KMS-11 (cell line): Measurements from ENCODE around the gene OTOF.

Source experiments
- H2AFZ ChIP-seq: fragments of 200-600 bp; sonication (generic); 2 replicates; pipeline ENCODE4 v1.6.1; 2016; ENCODE audit warnings: antibody characterized with exemption, mixed run types, low read depth
- H3K27ac ChIP-seq: fragments of 200-600 bp; sonication (generic); 2 replicates; pipeline ENCODE4 v1.6.1; 2016; ENCODE audit warnings: mild to moderate bottlenecking, mixed run types
- H3K27me3 ChIP-seq: fragments of 200-600 bp; sonication (generic); 2 replicates; pipeline ENCODE4 v1.6.1; 2017; ENCODE audit warnings: mild to moderate bottlenecking, low read depth, mixed run types, moderate library complexity; ENCODE audit not compliant: insufficient read depth
- H3K36me3 ChIP-seq: fragments of 200-600 bp; sonication (generic); 2 replicates; pipeline ENCODE4 v1.6.1; 2017; ENCODE audit warnings: mild to moderate bottlenecking, mixed run types; ENCODE audit not compliant: insufficient read depth
- H3K4me1 ChIP-seq: fragments of 200-600 bp; sonication (generic); 2 replicates; pipeline ENCODE4 v1.6.1; 2016; ENCODE audit warnings: mild to moderate bottlenecking, low read depth, mixed run types; ENCODE audit not compliant: poor library complexity, severe bottlenecking
- H3K4me2 ChIP-seq: fragments of 200-600 bp; sonication (generic); 2 replicates; pipeline ENCODE4 v1.7.0; 2016; ENCODE audit warnings: mild to moderate bottlenecking, mixed run types
- H3K4me3 ChIP-seq: fragments of 200-600 bp; sonication (generic); IDR thresholded peaks from 2 replicates; pipeline ENCODE4 v1.6.1; 2017; ENCODE audit warnings: low read depth, low read length, mixed read lengths; ENCODE audit not compliant: insufficient read depth
- H3K79me2 ChIP-seq: fragments of 200-600 bp; sonication (generic); 2 replicates; pipeline ENCODE4 v1.6.1; 2016; ENCODE audit warnings: low read depth, mixed run types; ENCODE audit not compliant: insufficient read depth
- H3K9ac ChIP-seq: fragments of 200-600 bp; sonication (generic); 2 replicates; pipeline ENCODE4 v1.6.1; 2016; ENCODE audit warnings: mild to moderate bottlenecking, mixed run types
- H4K20me1 ChIP-seq: fragments of 200-600 bp; sonication (generic); 2 replicates; pipeline ENCODE4 v1.6.1; 2016; ENCODE audit warnings: mild to moderate bottlenecking, mixed run types; ENCODE audit not compliant: insufficient read depth
- CTCF ChIP-seq: fragments of 200-600 bp; sonication (generic); conservative IDR thresholded peaks from 2 replicates; pipeline ENCODE4 v1.6.1; 2017; ENCODE audit warnings: low read depth, mild to moderate bottlenecking, antibody characterized with exemption, low read length, moderate library complexity, mixed read lengths

OTOF gene

GRCh38 chr2:26514045-26514444 lies 36.1 kb upstream of the OTOF start:
- no peak for TF ChIP-seq CTCF

GRCh38 chr2:26513261-26513660 lies 35.3 kb upstream of the OTOF start:
- no peaks in the 10 kb centered on the region for H3K79me2 ChIP-seq
- TF ChIP-seq CTCF: no peak
- no peak overlapping the region for H3K27ac ChIP-seq
- no peaks in the 10 kb centered on the region for H3K4me1 ChIP-seq
- H3K9ac ChIP-seq: no peak overlapping the region
- no peak overlapping the region for H2AFZ ChIP-seq
- H3K36me3 ChIP-seq: no peaks in the 10 kb centered on the region
- H4K20me1 ChIP-seq: no peaks in the 10 kb centered on the region
- H3K4me3 ChIP-seq: no peak overlapping the region
- no peak overlapping the region for H3K4me2 ChIP-seq
- H3K27me3 ChIP-seq: peaks cover 58% of the 10 kb centered on the region

More at GRCh38 chr2:26514045-26514444, 36.1 kb upstream of the OTOF start:
- H3K4me2 ChIP-seq: no peak overlapping the region
- no peaks in the 10 kb centered on the region for H3K36me3 ChIP-seq
- peaks cover 59% of the 10 kb centered on the region for H3K27me3 ChIP-seq
- H3K9ac ChIP-seq: no peak overlapping the region
- no peak overlapping the region for H3K27ac ChIP-seq
- H3K4me3 ChIP-seq: no peak overlapping the region
- H3K4me1 ChIP-seq: no peaks in the 10 kb centered on the region
- no peaks in the 10 kb centered on the region for H3K79me2 ChIP-seq
- no peaks in the 10 kb centered on the region for H4K20me1 ChIP-seq
- no peak overlapping the region for H2AFZ ChIP-seq

GRCh38 chr2:26511466-26511865 lies 33.5 kb upstream of the OTOF start:
- Histone ChIP-seq H3K36me3 (no peaks in the 10 kb centered on the region), H3K4me3 (no peak overlapping the region), H3K4me1 (no peaks in the 10 kb centered on the region), H3K27ac (no peak overlapping the region), H3K79me2 (no peaks in the 10 kb centered on the region), H3K27me3 (peaks cover 42% of the 10 kb centered on the region), H4K20me1 (no peaks in the 10 kb centered on the region), H3K9ac (no peak overlapping the region), H3K4me2 (no peak overlapping the region), H2AFZ (no peak overlapping the region)
- TF ChIP-seq CTCF: no peak

GRCh38 chr2:26510344-26510973 lies 32.5 kb upstream of the OTOF start:
- Histone ChIP-seq H3K4me1 (no peaks in the 10 kb centered on the region), H3K9ac (no peak overlapping the region), H2AFZ (no peak overlapping the region), H4K20me1 (no peaks in the 10 kb centered on the region), H3K36me3 (no peaks in the 10 kb centered on the region), H3K4me2 (no peak overlapping the region), H3K4me3 (no peak overlapping the region), H3K27ac (no peak overlapping the region), H3K79me2 (no peaks in the 10 kb centered on the region), H3K27me3 (peaks cover 33% of the 10 kb centered on the region)
- TF ChIP-seq CTCF: no peak
